Esophagus mucosa (tissue), 1 donor: ENCODE results near the gene NFKB1. TPM values are rescaled to one million over a fixed set of nuclear protein-coding genes. Genes with fewer than 3 reads are reported as not detected.
A peak's percentile ranks its signal among the peaks of the same experiment; 100 is the strongest.

Experiments used
- ATAC-seq: fragments of 200-7000 bp; cut with Tn5 transposase; one replicate; pipeline ENCODE4 v1.9.1; 2020
- total RNA-seq: library from RNA; stranded (reverse); gene quantifications from one replicate; pipeline ENCODE4 v1.2.4, GENCODE V29; 2023
- donor health status: DM: yes; HTN: yes; CAD: no.

Gene NFKB1
- total RNA-seq, 1 donor from 2014 or later, result 35.2 TPM

GRCh38 chr4:102501447-102501696 is 213 bp downstream of the NFKB1 start:
- peak; percentile 61 for ATAC-seq

GRCh38 chr4:102502543-102502818 is 1.3 kb downstream of the NFKB1 start:
- ATAC-seq, result no peak

- ATAC-seq, result no peak
These were observed 2.2 kb downstream of the NFKB1 start for GRCh38 chr4:102503301-102503746.

GRCh38 chr4:102503831-102504786 is 3.0 kb downstream of the NFKB1 start:
- no peak for ATAC-seq

GRCh38 chr4:102504941-102505340 is 3.8 kb downstream of the NFKB1 start:
- no peak for ATAC-seq

GRCh38 chr4:102505708-102506107 is 4.5 kb downstream of the NFKB1 start:
- no peak for ATAC-seq

- no peak for ATAC-seq
These were observed 5.4 kb downstream of the NFKB1 start for GRCh38 chr4:102506523-102506922.

GRCh38 chr4:102511830-102512605 is 10.9 kb downstream of the NFKB1 start:
- ATAC-seq, result no peak

GRCh38 chr4:102514298-102514964 is 13.3 kb downstream of the NFKB1 start:
- no peak for ATAC-seq

GRCh38 chr4:102517753-102518152 is 16.6 kb downstream of the NFKB1 start:
- ATAC-seq, result no peak

- no peak for ATAC-seq
These were observed 17.6 kb downstream of the NFKB1 start for GRCh38 chr4:102518703-102519131.

- no peak for ATAC-seq
These were observed 18.8 kb downstream of the NFKB1 start for GRCh38 chr4:102519925-102520324.

GRCh38 chr4:102521570-102521969 is 20.4 kb downstream of the NFKB1 start:
- no peak for ATAC-seq

- ATAC-seq, result peak; percentile 47
These were observed 20.9 kb downstream of the NFKB1 start for GRCh38 chr4:102522031-102522440.

GRCh38 chr4:102524691-102525090 is 23.5 kb downstream of the NFKB1 start:
- ATAC-seq, result no peak

GRCh38 chr4:102525097-102525496 is 23.9 kb downstream of the NFKB1 start:
- no peak for ATAC-seq

GRCh38 chr4:102525504-102525903 is 24.3 kb downstream of the NFKB1 start:
- no peak for ATAC-seq

- no peak for ATAC-seq
These were observed 25.4 kb downstream of the NFKB1 start for GRCh38 chr4:102526532-102526931.

GRCh38 chr4:102527695-102528283 is 26.6 kb downstream of the NFKB1 start:
- no peak for ATAC-seq

- no peak for ATAC-seq
These were observed 28.8 kb downstream of the NFKB1 start for GRCh38 chr4:102529977-102530376.

GRCh38 chr4:102530986-102531385 is 29.8 kb downstream of the NFKB1 start:
- no peak for ATAC-seq

- no peak for ATAC-seq
These were observed 30.3 kb downstream of the NFKB1 start for GRCh38 chr4:102531462-102531861.

- no peak for ATAC-seq
These were observed 32.2 kb downstream of the NFKB1 start for GRCh38 chr4:102533348-102533747.
